Gastrocnemius medialis (tissue), 4 donors: ENCODE results near the gene FYTTD1. TPM values are rescaled to one million over a fixed set of nuclear protein-coding genes. Genes with fewer than 3 reads are reported as not detected.

Source experiments
- ATAC-seq, 2 donors: fragments of 150-250 bp; one replicate each; pipeline ENCODE4 v1.9.1; 2016
- DNase-seq, 2 donors: peaks; one replicate each; pipeline ENCODE4 v3.0.0-alpha.2; 2019
- H3K27ac ChIP-seq, 4 donors: fragments of 200-600 bp; sonication (generic); 1 replicate in 1 of 4; 2 replicates in 3 of 4; pipeline ENCODE4 v1.5.1; 2016 to 2018; ENCODE audit warnings: mild to moderate bottlenecking in 2 of 4, moderate library complexity in 1 of 4
- H3K27me3 ChIP-seq, 3 donors: fragments of 200-600 bp; sonication (generic) in 2 of 3; 1 replicate in 1 of 3; 2 replicates in 2 of 3; pipeline versions ENCODE4 v1.5.1 to v1.6.0; 2016 to 2019; ENCODE audit warnings: mild to moderate bottlenecking in 1 of 3, moderate library complexity in 1 of 3
- H3K36me3 ChIP-seq, 2 donors: fragments of 200-600 bp; sonication (generic) in 1 of 2; one replicate each; pipeline ENCODE4 v1.5.1; 2017 to 2018
- H3K4me1 ChIP-seq, 2 donors: fragments of 200-600 bp; sonication (generic) in 1 of 2; one replicate each; pipeline ENCODE4 v1.5.1; 2016 to 2017; ENCODE audit warnings: mild to moderate bottlenecking in 2 of 2
- H3K4me3 ChIP-seq, 4 donors: fragments of 200-600 bp; sonication (generic) in 3 of 4; 1 replicate in 1 of 4; 2 replicates in 3 of 4; pipeline ENCODE4 v1.5.1; 2016 to 2019; ENCODE audit warnings: mild to moderate bottlenecking in 2 of 4
- H3K9me3 ChIP-seq, 3 donors: fragments of 200-600 bp; sonication (generic) in 2 of 3; 1 replicate in 1 of 3; 2 replicates in 2 of 3; pipeline ENCODE4 v1.5.1; 2016 to 2019
- CTCF ChIP-seq, 5 experiments: fragments of 450-650 bp in 3 of 5; fragments of 200-600 bp in 2 of 5; sonication (generic) in 2 of 5; IDR thresholded peaks in 4 of 5; conservative IDR thresholded peaks in 1 of 5; 1 replicate in 4 of 5; 2 replicates in 1 of 5; pipeline ENCODE4 v1.5.1; 2016 to 2019; ENCODE audit warnings: antibody characterized with exemption in 5 of 5, mild to moderate bottlenecking in 3 of 5, moderate library complexity in 3 of 5
- POLR2A ChIP-seq, 2 donors: fragments of 450-650 bp; IDR thresholded peaks; one replicate each; pipeline ENCODE4 v1.6.1; 2017; ENCODE audit warnings: antibody characterized with exemption in 2 of 2, mild to moderate bottlenecking in 2 of 2, moderate library complexity in 2 of 2
- in situ Hi-C, 4 donors: fragments of 200-750 bp; cut with MboI; loops; one replicate each; pipeline versions ENCODE4 v1.15.0 to v1.8.0; 2017; ENCODE audit warnings: low sequenced_read_pairs in 4 of 4
- intact Hi-C: fragments of 100-400 bp; cut with DNase I; formaldehyde crosslinking; loops from one replicate; pipeline ENCODE4 v1.15.1; 2023; ENCODE audit warnings: low total_unique reads
- total RNA-seq, 4 donors: library from RNA; depleted of rRNA; stranded (reverse); fragments of >200 nt; gene quantifications; one replicate each; pipeline versions ENCODE4 v1.1.0 to v1.2.3, GENCODE V29; 2016

The FYTTD1 gene
- total RNA-seq = 100 to 1,000 TPM in 3 of 4 donors, 10 to 100 TPM in 1; 77.7 to 184 (median 111) TPM

DNA sequence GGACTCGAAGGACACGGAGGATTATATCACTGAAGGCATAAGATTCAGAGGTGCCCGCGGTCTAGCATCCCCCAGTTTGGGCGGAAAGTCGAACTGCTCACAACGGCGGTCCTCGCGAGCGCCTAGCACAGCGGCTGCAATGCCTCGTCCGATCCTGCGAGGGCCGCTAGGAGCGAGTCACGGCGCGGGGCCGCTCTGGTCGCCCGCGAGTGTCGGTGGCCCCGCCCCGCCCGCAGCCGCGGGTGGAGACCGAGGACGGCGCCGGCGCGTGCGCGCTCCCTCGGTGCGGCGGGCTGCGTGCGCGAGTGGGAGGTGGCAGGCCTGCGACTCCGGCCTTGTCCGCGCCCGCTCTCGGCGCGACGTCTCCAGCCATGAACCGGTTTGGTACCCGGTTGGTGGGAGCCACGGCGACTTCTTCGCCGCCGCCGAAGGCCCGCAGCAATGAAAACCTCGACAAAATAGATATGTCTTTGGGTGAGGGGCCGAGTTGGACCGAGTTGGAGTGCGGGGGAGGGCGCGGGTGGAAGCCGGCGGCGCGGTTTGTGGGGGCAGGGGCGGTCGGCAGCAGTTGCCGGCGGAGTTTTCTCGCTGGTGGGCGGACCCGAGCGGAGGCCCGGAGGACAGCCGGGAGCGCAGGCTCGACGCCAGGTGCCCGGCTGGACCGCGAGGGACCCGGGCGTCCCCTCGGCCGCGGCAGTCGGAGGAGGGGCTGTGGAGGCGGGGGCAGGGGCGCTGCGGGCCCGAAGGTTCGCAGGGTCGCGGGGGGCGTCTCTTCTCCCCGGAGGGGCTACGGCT, at the start of gene FYTTD1:
Gene FYTTD1, plus strand, starts transcription at position 283 of the 795 bp plus-strand sequence. Its CDS starts 89 bp downstream, at position 372.
- intact Hi-C loops = loop anchor here (1.0 to 10.0 kb wide), 4 partner anchors 12 to 205 kb away; partner anchors contain the start of genes LRCH3 and RPL35A
- H3K4me1 ChIP-seq = peaks cover 53 to 70% of the 10 kb centered on the region in 2 donors
- ATAC-seq = peak; percentile 47 to 64

DNA sequence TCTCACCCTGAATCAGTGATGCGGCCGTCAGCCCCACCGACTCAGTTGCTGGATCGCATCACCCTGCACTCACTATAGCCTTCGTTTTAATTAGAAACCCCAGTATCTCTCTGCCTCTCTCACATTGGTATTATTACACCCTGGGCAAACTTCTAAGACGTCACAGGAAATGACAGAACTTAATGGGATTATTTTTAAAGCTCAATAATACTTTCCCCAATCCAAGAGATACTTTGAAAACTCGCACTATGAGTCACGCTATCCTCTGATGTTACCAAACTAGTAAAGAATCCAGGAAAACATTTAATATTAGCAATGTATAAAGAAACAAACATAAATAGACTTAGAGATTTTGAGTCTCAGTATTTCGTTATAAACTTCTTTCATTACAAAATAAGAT, 49.6 kb upstream of the FYTTD1 start:
- H3K27me3 ChIP-seq = no peaks in the 10 kb centered on the region
- in situ Hi-C loops = no loop called here
- no peak for TF ChIP-seq POLR2A (IDR thresholded peaks at IDR 0.05)
- TF ChIP-seq CTCF (IDR thresholded peaks at IDR 0.05 in 4 of 5, conservative IDR thresholded peaks at IDR 0.05 in 1 of 5) = no peak
- H3K36me3 ChIP-seq = peaks cover 4 to 91% of the 10 kb centered on the region in 2 donors
- no peak overlapping the region for H3K27ac ChIP-seq
- intact Hi-C loops = no loop called here
- no peaks in the 10 kb centered on the region for H3K9me3 ChIP-seq
- H3K4me3 ChIP-seq = no peak overlapping the region
- no peak for ATAC-seq
- DNase-seq = no peak
- H3K4me1 ChIP-seq = no peaks in the 10 kb centered on the region

More for the DNA sequence above, at the start of gene FYTTD1:
- in situ Hi-C loops = no loop called here
- Histone ChIP-seq H3K27me3 (no peaks in the 10 kb centered on the region), H3K4me3 (peak within 1 kb of the TSS; percentile 78 to 93 (median 85)), H3K27ac (peak within 1 kb of the TSS; percentile 93 to 100 (median 100)), H3K9me3 (no peaks in the 10 kb centered on the region), H3K36me3 (no peaks in the 10 kb centered on the region)
- peak; percentile 51 to 62 (median 56) for TF ChIP-seq CTCF (IDR thresholded peaks at IDR 0.05 in 4 of 5, conservative IDR thresholded peaks at IDR 0.05 in 1 of 5)
- peak; percentile 95 to 97 for TF ChIP-seq POLR2A (IDR thresholded peaks at IDR 0.05)
- DNase-seq = peak; percentile 77 to 90

GRCh38 chr3:197701841-197702240, 47.8 kb upstream of the FYTTD1 start:
- peaks cover 0 to 76% of the 10 kb centered on the region in 2 donors for H3K36me3 ChIP-seq
- H3K27me3 ChIP-seq = no peaks in the 10 kb centered on the region
- no peaks in the 10 kb centered on the region for H3K9me3 ChIP-seq
- H3K27ac ChIP-seq = no peak overlapping the region
- H3K4me1 ChIP-seq = no peaks in the 10 kb centered on the region
- ATAC-seq = no peak
- TF ChIP-seq POLR2A (IDR thresholded peaks at IDR 0.05) (no peak), CTCF (IDR thresholded peaks at IDR 0.05 in 4 of 5, conservative IDR thresholded peaks at IDR 0.05 in 1 of 5) (no peak)
- no peak overlapping the region for H3K4me3 ChIP-seq
- DNase-seq = no peak
- in situ Hi-C loops (no loop called here), intact Hi-C loops (no loop called here)

GRCh38 chr3:197706658-197707057, 43.0 kb upstream of the FYTTD1 start:
- no peak overlapping the region for H3K27ac ChIP-seq
- H3K9me3 ChIP-seq = no peaks in the 10 kb centered on the region
- no peak overlapping the region for H3K4me3 ChIP-seq
- peaks cover 4 to 6% of the 10 kb centered on the region in 2 donors for H3K4me1 ChIP-seq
- intact Hi-C loops (no loop called here), in situ Hi-C loops (no loop called here)
- no peak for ATAC-seq
- no peaks in the 10 kb centered on the region for H3K27me3 ChIP-seq
- TF ChIP-seq POLR2A (IDR thresholded peaks at IDR 0.05) = no peak
- TF ChIP-seq CTCF (IDR thresholded peaks at IDR 0.05 in 4 of 5, conservative IDR thresholded peaks at IDR 0.05 in 1 of 5) = no peak
- no peak for DNase-seq
- peaks cover 0 to 32% of the 10 kb centered on the region in 2 donors for H3K36me3 ChIP-seq
